HT1080 (cell line): ENCODE data around the gene NANS. TPM values are rescaled to one million over a fixed set of nuclear protein-coding genes. Genes with fewer than 3 reads are reported as not detected.
"Not testable (repeated sequence)": the region's sequence is repeated elsewhere in the genome, so short reads cannot be mapped to it uniquely, and the experiment has no call there.

ENCODE experiments used
- DNase-seq: peaks from one replicate; pipeline ENCODE4 v3.0.0-alpha.2; 2015; ENCODE audit warnings: low read depth
- total RNA-seq: library from RNA; depleted of rRNA; stranded (reverse); fragments of >200 nt; shearing (Covaris generic); gene quantifications from 2 replicates; pipeline ENCODE4 v1.2.3, GENCODE V29; 2014

Gene NANS
- total RNA-seq, 1 experiment from 2014 or later = 92.2 TPM

- no peak for DNase-seq
Measured at GRCh38 chr9:98099346-98099745, 42.8 kb downstream of the NANS start.

- no peak for DNase-seq
Measured at GRCh38 chr9:98099898-98100297, 43.4 kb downstream of the NANS start.

- DNase-seq = no peak
Measured at GRCh38 chr9:98100456-98100855, 43.9 kb downstream of the NANS start.

GRCh38 chr9:98101416-98101815 is 44.9 kb downstream of the NANS start:
- no peak for DNase-seq

GRCh38 chr9:98101868-98102273 is 45.3 kb downstream of the NANS start:
- peak; percentile 23 for DNase-seq

- no peak for DNase-seq
Measured at GRCh38 chr9:98104445-98104881, 47.9 kb downstream of the NANS start.

- DNase-seq = no peak
Measured at GRCh38 chr9:98105006-98105405, 48.5 kb downstream of the NANS start.

- no peak for DNase-seq
Measured at GRCh38 chr9:98107926-98108325, 51.4 kb downstream of the NANS start.

- no peak for DNase-seq
Measured at GRCh38 chr9:98108531-98109031, 52.0 kb downstream of the NANS start.

GRCh38 chr9:98109052-98109451 is 52.5 kb downstream of the NANS start:
- DNase-seq = no peak

GRCh38 chr9:98117097-98117496 is 60.6 kb downstream of the NANS start:
- not testable (repeated sequence) for DNase-seq

- peak; percentile 60 for DNase-seq
Measured at GRCh38 chr9:98117984-98118639, 61.6 kb downstream of the NANS start.

GRCh38 chr9:98118640-98119601 is 62.4 kb downstream of the NANS start, which contains the start of gene TRIM14:
TRIM14 (minus strand) TSS chr9:98119222; CDS start chr9:98119188, 34 bp downstream.
- peak; percentile 82 for DNase-seq

- DNase-seq = no peak
Measured at GRCh38 chr9:98120476-98120875, 63.9 kb downstream of the NANS start.

GRCh38 chr9:98121058-98121457 is 64.5 kb downstream of the NANS start:
- no peak for DNase-seq

- DNase-seq = not testable (repeated sequence)
Measured at GRCh38 chr9:98124091-98124490, 67.6 kb downstream of the NANS start.

GRCh38 chr9:98124637-98125426 is 68.3 kb downstream of the NANS start:
- no peak for DNase-seq

GRCh38 chr9:98127226-98127625 is 70.7 kb downstream of the NANS start:
- DNase-seq = no peak

GRCh38 chr9:98128316-98128715 is 71.8 kb downstream of the NANS start:
- DNase-seq = no peak

- DNase-seq = peak; percentile 53
Measured at GRCh38 chr9:98129451-98129881, 72.9 kb downstream of the NANS start.

GRCh38 chr9:98130060-98130459 is 73.5 kb downstream of the NANS start:
- not testable (repeated sequence) for DNase-seq
